Panc1 (cell line): ENCODE results near the gene KRI1. TPM values are rescaled to one million over a fixed set of nuclear protein-coding genes. Genes with fewer than 3 reads are reported as not detected.
"Not testable (repeated sequence)": the region's sequence is repeated elsewhere in the genome, so short reads cannot be mapped to it uniquely, and the experiment has no call there.

Experiments
- ATAC-seq: fragments of 200-7000 bp; cut with Tn5 transposase; 2 replicates; pipeline ENCODE4 v1.9.1; 2020; ENCODE audit warnings: mild to moderate bottlenecking, moderate library complexity
- BruUV-seq: library from RNA; stranded (reverse); fragments of 400-500 nt; replicated peaks from 2 replicates; lab custom pipeline; 2021; lab: Mats Ljungman, UMichigan
- CTCF ChIA-PET: fragments of 300-600 bp; sonication (Branson Sonifier 250); formaldehyde crosslinking; loops from one replicate; lab custom pipeline; 2022; ENCODE audit warnings: antibody characterized with exemption; lab: Charles Lee
- POLR2A ChIA-PET: fragments of 300-600 bp; sonication (Branson Sonifier 250); formaldehyde crosslinking; loops from one replicate; lab custom pipeline; 2022; ENCODE audit warnings: antibody characterized with exemption; lab: Charles Lee
- DNase-seq: peaks from one replicate; pipeline ENCODE4 v3.0.0-alpha.2; 2010; ENCODE audit warnings: low read depth, low spot score
- H3K27ac ChIP-seq: 2 replicates; pipeline ENCODE4 v1.5.1; 2011; ENCODE audit warnings: mild to moderate bottlenecking, low read length, inconsistent platforms
- H3K27me3 ChIP-seq: fragments of 200-500 bp; sonication (Bioruptor generic); 2 replicates; pipeline ENCODE4 v1.6.0; 2014; ENCODE audit warnings: low read length, inconsistent platforms; ENCODE audit not compliant: control insufficient read depth, insufficient read depth
- H3K36me3 ChIP-seq: fragments of 200-500 bp; sonication (Bioruptor generic); 2 replicates; pipeline ENCODE4 v1.5.1; 2014; ENCODE audit warnings: inconsistent platforms, mild to moderate bottlenecking, low read length, moderate library complexity; ENCODE audit not compliant: control insufficient read depth, insufficient read depth
- H3K4me1 ChIP-seq: 2 replicates; pipeline ENCODE4 v1.5.1; 2011; ENCODE audit warnings: inconsistent platforms, mild to moderate bottlenecking, low read length, moderate library complexity; ENCODE audit not compliant: control insufficient read depth, insufficient read depth
- H3K4me3 ChIP-seq, 2 experiments: 2 replicates each; pipeline ENCODE4 v1.5.1; 2011 to 2012; ENCODE audit warnings: low read depth in 2 of 2, low read length in 2 of 2, mild to moderate bottlenecking in 2 of 2, inconsistent platforms in 1 of 2, moderate library complexity in 1 of 2
- H3K9me3 ChIP-seq: fragments of 200-500 bp; sonication (Bioruptor generic); 2 replicates; pipeline ENCODE4 v1.5.1; 2014; ENCODE audit warnings: low read depth, mild to moderate bottlenecking, inconsistent platforms, low read length, moderate library complexity; ENCODE audit not compliant: control insufficient read depth, insufficient read depth
- CTCF ChIP-seq: fragments of 450-650 bp; IDR thresholded peaks from 2 replicates; pipeline ENCODE4 v1.5.1; 2017; ENCODE audit warnings: mild to moderate bottlenecking
- POLR2AphosphoS5 ChIP-seq: IDR thresholded peaks from 2 replicates; pipeline ENCODE4 v1.6.1; 2012; ENCODE audit warnings: mild to moderate bottlenecking, low read depth, low read length, moderate library complexity
- REST ChIP-seq, 2 experiments: IDR thresholded peaks; 2 replicates each; pipeline ENCODE4 v1.6.1; 2011 to 2012; ENCODE audit warnings: low read depth in 2 of 2, control low read depth in 1 of 2, low read length in 1 of 2, mild to moderate bottlenecking in 1 of 2, moderate library complexity in 1 of 2; ENCODE audit not compliant: insufficient read depth in 1 of 2
- SIN3A ChIP-seq: IDR thresholded peaks from 2 replicates; pipeline ENCODE4 v1.6.1; 2012; ENCODE audit warnings: low read depth, mild to moderate bottlenecking, low read length, moderate library complexity, borderline replicate concordance; ENCODE audit not compliant: insufficient read depth
- TCF7L2 ChIP-seq: IDR thresholded peaks from 2 replicates; pipeline ENCODE4 v1.6.1; 2011; ENCODE audit warnings: mild to moderate bottlenecking, low read depth, low read length, inconsistent platforms
- in situ Hi-C: cut with HindIII; loops from 2 replicates; pipeline ENCODE4 v1.10.0; 2016; ENCODE audit warnings: low sequenced_read_pairs, low pct_unique_long_range_greater_than_20kb
- intact Hi-C: fragments of 100-400 bp; cut with micrococcal nuclease; formaldehyde crosslinking; loops from one replicate; pipeline ENCODE4 v1.10.0; 2022; ENCODE audit not compliant: unreplicated experiment
- total RNA-seq: library from RNA; stranded (reverse); gene quantifications from one replicate; pipeline ENCODE4 v1.2.1, GENCODE V29; 2021; ENCODE audit not compliant: unreplicated experiment

The KRI1 gene
- total RNA-seq, 1 experiment from 2014 or later, result 34.5 TPM

- no peak for ATAC-seq
- H3K27me3 ChIP-seq, result no peaks in the 10 kb centered on the region
- intact Hi-C loops (no loop called here), in situ Hi-C loops (no loop called here)
- no peaks in the 10 kb centered on the region for H3K9me3 ChIP-seq
- no peak overlapping the region for H3K27ac ChIP-seq
- no peak for DNase-seq
- no peak for TF ChIP-seq TCF7L2
- TF ChIP-seq POLR2AphosphoS5, result no peak
- TF ChIP-seq REST (IDR thresholded peaks at IDR 0.05; ENCODE audit: insufficient read depth in 1 of 2, low read depth in 2 of 2, low read length in 1 of 2), result no peak
- TF ChIP-seq CTCF, result no peak
- no peak for TF ChIP-seq SIN3A
- H3K36me3 ChIP-seq, result no peaks in the 10 kb centered on the region
- POLR2A ChIA-PET, result no interaction called here
- no TSS peak for BruUV-seq
- CTCF ChIA-PET, result no interaction called here
- H3K4me1 ChIP-seq, result no peaks in the 10 kb centered on the region
- no peak overlapping the region for H3K4me3 ChIP-seq
These were observed 33.4 kb downstream of the KRI1 start for GRCh38 chr19:10532457-10532856.

- H3K27me3 ChIP-seq, H3K27ac ChIP-seq, H3K36me3 ChIP-seq, POLR2A ChIA-PET, H3K4me1 ChIP-seq, intact Hi-C loops, BruUV-seq, H3K4me3 ChIP-seq, in situ Hi-C loops, ATAC-seq, DNase-seq, H3K9me3 ChIP-seq: not testable (repeated sequence)
- CTCF ChIA-PET, result interaction anchor here (0.7 to 0.9 kb wide), 2 partner anchors 11 to 49 kb away, joined by 6 to 7 read pairs; no protein-coding TSS in a partner anchor
These were observed 38.9 kb downstream of the KRI1 start for GRCh38 chr19:10526887-10527286.

- H3K36me3 ChIP-seq, result no peaks in the 10 kb centered on the region
- no peak for TF ChIP-seq POLR2AphosphoS5
- H3K27ac ChIP-seq, result no peak overlapping the region
- intact Hi-C loops, result no loop called here
- CTCF ChIA-PET, result interaction anchor here (0.8 kb wide), 1 partner anchor 31 kb away, joined by 4 read pairs; no protein-coding TSS in a partner anchor
- H3K27me3 ChIP-seq, result no peaks in the 10 kb centered on the region
- DNase-seq (no peak), ATAC-seq (no peak)
- H3K4me3 ChIP-seq, result no peak overlapping the region
- no TSS peak for BruUV-seq
- no peaks in the 10 kb centered on the region for H3K9me3 ChIP-seq
- in situ Hi-C loops, result no loop called here
- POLR2A ChIA-PET, result no interaction called here
- no peaks in the 10 kb centered on the region for H3K4me1 ChIP-seq
These were observed 40.2 kb downstream of the KRI1 start for GRCh38 chr19:10525636-10526035.
